Left cardiac atrium (tissue), 4 donors: ENCODE data around the gene ZFAND2A. TPM values are rescaled to one million over a fixed set of nuclear protein-coding genes. Genes with fewer than 3 reads are reported as not detected.
"Not testable (repeated sequence)": the region's sequence is repeated elsewhere in the genome, so short reads cannot be mapped to it uniquely, and the experiment has no call there.

Experiments used
- ATAC-seq, 2 donors: fragments of 200-7000 bp; cut with Tn5 transposase; one replicate each; pipeline ENCODE4 v1.9.1; 2020; ENCODE audit warnings: mild to moderate bottlenecking in 2 of 2, moderate library complexity in 2 of 2
- DNase-seq: peaks from one replicate; pipeline ENCODE4 v3.0.0-alpha.2; 2020
- intact Hi-C, 2 donors: fragments of 100-400 bp; cut with DNase I; formaldehyde crosslinking; loops; one replicate each; pipeline versions ENCODE4 v1.14.1 to v1.15.1; 2022 to 2023
- total RNA-seq, 2 donors: library from RNA; stranded (reverse); fragmentation: NEBNext Ultra II Directional; extraction: Animal tissue kit (Norgen Biotek cat#: 25700); gene quantifications; one replicate each; pipeline ENCODE4 v1.2.1, GENCODE V29; 2021
- donor health status: DM: no; HTN: yes; CAD: no.
- donor health status: DM: no; HTN: yes; CAD: no; lungs with severe emphysema.
- donor health status: DM: yes; HTN: yes; CAD: no.
- donor health status: Dilated cardiomyopathy.

The ZFAND2A gene
- total RNA-seq, 2 donors from 2014 or later, result 9.8 to 16.7 TPM

DNA sequence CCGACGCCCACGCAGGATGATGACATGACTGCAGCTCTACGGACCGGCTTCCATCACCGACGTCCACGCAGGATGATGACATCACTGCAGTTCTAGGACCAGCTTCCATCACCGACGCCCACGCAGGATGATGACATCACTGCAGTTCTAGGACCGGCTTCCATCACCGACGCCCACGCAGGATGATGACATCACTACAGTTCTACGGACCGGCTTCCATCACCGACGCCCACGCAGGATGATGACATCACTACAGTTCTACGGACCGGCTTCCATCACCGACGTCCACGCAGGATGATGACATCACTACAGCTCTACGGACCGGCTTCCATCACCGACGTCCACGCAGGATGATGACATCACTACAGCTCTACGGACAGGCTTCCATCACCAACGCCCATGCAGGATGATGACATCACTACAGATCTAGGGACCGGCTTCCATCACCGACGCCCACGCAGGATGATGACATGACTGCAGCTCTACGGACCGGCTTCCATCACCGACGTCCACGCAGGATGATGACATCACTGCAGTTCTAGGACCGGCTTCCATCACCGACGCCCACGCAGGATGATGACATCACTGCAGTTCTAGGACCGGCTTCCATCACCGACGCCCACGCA is 43.5 kb downstream of the ZFAND2A start:
- DNase-seq, intact Hi-C loops, ATAC-seq: not testable (repeated sequence)

DNA sequence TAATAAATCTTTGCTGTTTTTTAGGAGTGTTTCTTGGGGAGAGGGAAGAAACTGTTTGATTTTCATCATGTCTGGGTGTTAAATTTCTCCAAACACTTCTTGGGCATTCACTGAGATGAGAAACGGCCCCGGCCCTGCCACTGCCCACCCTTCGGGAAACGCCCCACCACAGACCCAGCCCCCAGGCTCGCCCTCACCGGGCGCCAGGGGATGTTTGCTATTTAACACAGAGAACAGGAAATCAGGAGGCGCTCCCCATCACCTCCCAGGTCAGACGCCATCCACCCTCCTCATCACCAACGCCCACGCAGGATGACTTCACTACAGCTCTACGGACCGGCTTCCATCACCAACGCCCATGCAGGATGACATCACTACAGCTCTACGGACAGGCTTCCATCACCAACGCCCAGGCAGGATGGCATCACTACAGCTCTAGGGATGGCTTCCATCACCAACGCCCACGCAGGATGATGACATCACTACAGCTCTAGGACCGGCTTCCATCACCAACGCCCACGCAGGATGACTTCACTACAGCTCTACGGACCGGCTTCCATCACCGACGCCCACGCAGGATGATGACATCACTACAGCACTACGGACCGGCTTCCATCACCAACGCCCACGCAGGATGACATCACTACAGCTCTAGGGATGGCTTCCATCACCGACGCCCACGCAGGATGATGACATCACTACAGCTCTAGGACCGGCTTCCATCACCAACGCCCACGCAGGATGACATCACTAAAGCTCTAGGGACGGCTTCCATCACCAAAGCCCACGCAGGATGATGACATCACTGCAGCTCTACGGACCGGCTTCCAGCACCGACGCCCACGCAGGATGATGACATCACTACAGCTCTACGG is 44.6 kb downstream of the ZFAND2A start:
- intact Hi-C loops, ATAC-seq: not testable (repeated sequence)
- peak; percentile 7 for DNase-seq

DNA sequence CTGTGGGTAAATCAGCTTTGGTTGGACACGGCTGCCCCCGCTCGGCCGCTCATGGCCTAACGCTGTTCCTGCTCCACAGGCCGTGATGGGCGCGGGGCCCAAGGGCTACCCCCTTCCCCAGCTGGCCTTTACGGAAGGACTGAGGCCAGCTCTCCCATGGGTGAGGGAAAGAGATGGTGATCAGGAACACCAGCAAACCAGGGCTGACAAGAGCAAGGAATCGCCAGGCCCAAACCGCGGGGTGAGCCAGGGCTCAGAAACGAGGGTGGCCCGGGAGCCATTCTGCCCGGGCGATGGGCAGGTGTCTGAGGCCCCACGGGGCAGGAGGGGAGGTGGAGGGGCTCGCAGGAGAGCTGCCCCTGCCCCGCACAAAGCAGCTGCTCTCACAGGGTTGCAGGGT is 45.5 kb downstream of the ZFAND2A start:
- ATAC-seq (no peak), DNase-seq (peak; percentile 5)
- intact Hi-C loops, result no loop called here

DNA sequence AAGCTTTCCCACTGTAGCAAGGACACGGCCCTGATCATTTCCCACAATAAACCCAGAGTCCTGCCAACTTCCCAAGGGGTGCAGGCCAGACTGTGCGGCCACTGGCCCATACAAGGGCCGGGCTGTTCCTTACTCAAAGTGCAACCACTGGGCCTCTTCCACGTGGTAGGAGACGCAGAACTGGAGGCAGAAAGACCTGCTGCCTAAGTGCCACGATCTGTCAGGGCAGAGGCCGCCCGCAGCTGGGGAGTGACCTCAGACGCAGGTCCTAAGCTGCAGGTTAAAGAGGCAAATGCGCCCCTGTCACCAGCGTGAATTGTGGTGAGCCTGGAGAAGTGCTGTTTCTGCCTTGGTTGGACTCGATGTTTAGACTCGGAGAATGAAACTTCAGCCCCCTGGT is 45.9 kb downstream of the ZFAND2A start:
- peak; percentile 7 for DNase-seq
- intact Hi-C loops, result no loop called here
- no peak for ATAC-seq

DNA sequence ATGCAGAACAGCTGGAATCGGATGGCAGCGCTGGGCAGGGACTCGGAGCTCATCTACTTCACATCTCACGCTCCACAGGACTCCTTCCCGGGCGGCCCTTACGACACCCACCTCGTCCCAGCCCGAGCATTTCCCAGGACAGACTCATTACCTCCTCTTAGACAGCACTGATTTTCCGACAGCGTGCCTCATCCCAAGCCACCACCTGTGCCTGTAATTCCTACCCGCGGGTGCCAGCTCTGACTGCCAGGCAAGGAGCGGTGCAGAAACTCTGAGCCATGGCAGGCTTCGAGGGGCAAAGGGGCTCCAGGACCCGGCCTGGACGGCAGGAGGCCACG is 46.5 kb downstream of the ZFAND2A start:
- no peak for DNase-seq
- intact Hi-C loops, result no loop called here
- no peak for ATAC-seq

DNA sequence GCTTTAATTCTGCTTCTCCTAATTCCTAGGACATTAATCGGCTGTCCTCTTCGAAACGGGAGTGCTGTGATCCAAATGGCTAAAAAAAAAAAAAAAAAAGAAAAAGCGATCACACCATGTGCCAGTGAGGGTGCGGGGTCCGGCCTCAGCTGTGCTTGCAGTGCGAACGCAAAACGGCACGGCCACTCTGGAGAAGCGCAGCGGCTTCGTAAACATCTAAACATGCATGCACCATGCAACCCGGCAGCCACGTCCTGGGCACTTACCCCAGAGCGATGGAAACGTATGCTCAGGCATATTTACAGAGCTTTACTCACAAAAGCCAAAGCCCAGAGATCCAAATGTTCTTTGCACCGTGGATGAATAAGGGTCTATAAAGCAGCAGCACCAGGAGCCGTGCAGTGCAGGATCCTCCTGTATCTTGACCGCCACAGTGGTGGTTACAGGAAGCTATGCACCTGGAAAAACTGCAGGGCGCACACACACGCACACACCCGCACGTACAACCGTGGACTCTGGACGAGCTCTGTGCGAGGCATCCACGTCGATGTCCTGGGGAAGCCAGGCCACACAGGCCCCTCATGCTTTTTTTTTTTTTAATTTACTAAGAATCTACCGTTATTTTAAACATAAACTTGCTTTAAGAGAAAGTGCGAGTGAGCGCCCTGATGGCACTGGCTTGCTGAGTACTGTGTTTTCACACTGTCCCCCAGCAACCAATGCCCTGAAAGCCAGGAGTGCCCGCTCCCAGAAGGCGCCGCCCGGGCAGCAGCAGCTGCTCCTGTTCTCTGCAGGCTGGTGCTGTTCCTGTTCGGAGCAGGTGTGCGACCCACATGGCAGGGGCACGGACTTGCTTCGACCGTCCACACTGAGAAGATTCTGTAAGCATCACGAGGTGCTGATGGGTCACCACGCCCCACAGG is 47.1 kb downstream of the ZFAND2A start:
- ATAC-seq (no peak), DNase-seq (no peak)
- intact Hi-C loops, result no loop called here

DNA sequence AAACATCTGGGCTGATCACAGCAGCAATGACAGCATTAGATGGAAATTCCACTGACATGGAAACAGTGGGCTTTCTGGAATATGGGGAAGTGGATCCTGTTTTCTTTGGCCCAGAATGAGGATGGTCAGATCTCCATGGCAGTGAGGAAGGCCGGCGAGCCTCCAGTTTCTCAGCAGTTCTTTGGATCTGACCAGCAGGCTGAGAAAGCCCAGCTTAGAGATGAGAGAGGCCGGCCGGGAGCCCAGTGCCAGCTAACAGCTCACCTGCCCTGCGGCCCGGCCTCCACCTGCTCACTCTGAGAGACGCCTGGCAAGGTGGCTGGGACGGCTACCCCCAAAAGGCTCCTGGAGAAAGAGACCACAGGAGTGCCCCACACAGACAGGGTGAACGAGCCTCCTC is 47.9 kb downstream of the ZFAND2A start:
- intact Hi-C loops, result no loop called here
- DNase-seq (no peak), ATAC-seq (peak; percentile 62 to 63)

DNA sequence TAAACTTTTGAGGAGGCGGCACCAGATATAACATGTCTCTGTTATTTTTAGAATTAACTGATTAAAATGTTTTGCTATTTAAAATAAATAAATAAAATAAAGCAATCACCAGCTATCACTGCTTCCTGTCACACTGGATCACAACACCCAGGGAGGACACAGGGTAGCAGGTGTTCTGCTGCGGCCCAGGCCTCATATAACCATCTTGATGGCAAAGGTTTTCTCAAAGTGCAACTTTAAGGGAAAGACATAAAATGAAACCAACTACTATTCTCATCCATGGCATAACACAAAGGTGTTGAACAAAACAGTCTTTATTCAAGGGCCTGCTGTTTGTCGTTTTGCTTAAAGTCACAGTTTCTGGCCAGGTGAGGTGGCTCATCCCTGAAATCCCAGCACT is 48.8 kb downstream of the ZFAND2A start:
- DNase-seq (no peak), ATAC-seq (no peak)
- intact Hi-C loops, result no loop called here

DNA sequence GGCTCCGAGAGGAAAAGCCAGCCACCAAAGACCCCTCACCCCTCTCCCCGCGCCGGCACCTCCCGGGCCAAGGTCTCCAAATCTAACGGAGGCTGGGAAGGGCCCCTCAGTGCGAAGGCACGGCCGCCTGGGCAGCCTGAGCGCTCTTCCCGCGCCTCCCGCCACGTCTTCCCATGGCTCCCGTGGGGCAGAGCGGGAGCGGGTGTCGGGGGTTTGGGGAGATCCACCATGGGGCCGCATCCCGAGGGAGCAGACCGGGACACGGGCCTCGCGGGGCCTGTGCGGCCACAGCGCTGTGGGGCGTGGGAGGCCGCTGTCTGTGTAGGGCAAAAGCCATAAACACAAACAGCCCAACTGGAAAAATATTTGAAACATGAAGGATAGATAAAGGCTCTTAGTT is 49.6 kb downstream of the ZFAND2A start:
- no peak for ATAC-seq
- DNase-seq, result no peak
- intact Hi-C loops, result no loop called here

DNA sequence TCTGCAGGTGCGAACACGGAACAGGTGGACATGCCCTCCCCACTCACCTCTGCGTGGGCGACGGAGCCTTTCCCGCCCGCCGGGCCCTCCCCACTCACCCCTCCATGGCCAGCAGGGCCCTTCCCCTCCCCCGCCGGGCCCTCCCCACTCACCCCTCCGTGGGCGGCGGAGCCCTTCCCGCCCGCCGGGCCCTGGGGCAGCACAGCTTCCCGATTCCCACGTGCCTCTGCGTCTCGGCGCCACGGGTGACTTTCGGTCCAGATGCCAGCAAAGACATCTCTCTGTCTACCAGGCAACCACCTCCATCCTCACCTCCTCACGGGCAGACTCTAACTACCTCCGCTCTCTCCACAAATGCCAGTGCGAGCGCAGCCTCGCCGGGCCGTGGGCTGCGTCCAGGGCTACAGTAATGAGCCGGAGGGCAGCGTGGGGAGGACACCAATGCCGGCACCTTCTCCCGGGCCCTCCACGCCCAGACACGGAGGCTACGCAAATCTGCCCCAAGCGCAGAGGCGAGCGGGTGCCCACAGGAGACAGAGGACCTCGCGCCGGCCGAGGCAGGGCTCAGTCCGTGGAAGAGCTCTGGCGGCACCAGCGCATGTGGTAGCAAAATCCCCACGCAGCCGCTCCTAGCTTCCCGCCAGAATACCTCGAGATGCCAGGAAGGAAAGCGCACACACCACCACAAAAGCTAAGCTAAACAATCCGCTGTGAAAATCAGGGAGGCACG is 50.2 kb downstream of the ZFAND2A start:
- ATAC-seq (no peak), DNase-seq (no peak)
- intact Hi-C loops, result no loop called here

DNA sequence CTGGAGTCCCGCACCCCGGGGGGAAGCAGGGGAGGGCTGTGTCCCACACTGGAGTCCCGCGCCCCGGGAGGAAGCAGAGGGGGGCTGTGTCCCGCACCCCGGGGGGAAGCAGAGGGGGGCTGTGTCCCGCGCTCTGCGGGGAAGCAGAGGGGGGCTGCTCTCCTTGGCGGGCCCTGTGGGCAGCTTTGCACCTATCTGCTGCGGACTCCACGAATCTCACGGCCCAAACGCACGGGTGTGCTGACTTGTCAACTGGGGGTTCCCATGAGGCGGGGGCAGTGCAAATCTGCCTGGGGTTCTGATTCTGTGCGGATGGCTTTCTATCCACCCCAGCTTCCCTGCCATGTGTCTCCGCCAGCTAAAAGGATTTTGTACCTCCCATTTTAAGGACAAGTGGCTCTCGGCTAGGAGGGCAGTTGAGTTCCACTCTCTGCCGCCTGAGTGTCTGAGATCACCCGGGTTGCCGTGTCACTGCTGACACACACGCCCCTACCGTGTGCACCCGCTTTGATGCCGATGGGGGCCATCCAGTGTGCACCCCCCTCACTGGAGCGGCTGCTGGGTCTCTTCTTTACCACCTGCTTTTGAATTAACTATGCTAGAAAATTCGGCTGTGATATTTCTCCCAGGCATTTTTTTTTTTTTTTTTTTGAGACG is 51.6 kb downstream of the ZFAND2A start:
- intact Hi-C loops, result no loop called here
- DNase-seq (no peak), ATAC-seq (no peak)

DNA sequence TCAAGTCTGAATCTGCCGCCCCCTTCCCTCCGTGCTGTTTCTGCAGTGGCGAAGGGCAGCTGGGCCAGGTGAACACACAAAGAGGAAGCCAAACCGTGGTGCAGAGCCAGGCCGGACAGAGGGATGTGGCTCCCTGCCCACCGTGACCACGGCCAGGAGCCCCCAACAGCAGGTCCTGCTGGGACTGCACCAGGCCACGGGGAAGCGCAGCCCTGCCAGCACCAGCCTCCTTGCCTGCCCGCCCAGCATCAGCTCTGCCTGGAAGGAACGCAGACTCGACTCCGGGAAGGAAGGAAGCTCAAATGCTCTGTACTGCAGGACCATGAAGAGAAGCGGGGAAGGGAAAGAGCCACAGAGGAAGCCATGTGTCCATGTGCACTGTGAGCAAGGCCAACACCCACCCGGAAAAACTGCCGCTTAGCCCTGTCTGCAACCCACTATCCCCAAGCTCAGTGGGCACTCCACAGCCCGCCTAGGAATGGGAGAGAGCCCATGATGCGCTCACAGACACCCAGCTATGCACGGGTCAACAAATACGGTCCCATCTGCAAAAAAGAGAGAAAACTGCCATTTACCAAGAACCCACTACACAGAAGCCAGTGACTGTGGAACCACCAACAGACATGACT is 53.1 kb downstream of the ZFAND2A start:
- ATAC-seq (no peak), DNase-seq (no peak)
- intact Hi-C loops, result no loop called here

DNA sequence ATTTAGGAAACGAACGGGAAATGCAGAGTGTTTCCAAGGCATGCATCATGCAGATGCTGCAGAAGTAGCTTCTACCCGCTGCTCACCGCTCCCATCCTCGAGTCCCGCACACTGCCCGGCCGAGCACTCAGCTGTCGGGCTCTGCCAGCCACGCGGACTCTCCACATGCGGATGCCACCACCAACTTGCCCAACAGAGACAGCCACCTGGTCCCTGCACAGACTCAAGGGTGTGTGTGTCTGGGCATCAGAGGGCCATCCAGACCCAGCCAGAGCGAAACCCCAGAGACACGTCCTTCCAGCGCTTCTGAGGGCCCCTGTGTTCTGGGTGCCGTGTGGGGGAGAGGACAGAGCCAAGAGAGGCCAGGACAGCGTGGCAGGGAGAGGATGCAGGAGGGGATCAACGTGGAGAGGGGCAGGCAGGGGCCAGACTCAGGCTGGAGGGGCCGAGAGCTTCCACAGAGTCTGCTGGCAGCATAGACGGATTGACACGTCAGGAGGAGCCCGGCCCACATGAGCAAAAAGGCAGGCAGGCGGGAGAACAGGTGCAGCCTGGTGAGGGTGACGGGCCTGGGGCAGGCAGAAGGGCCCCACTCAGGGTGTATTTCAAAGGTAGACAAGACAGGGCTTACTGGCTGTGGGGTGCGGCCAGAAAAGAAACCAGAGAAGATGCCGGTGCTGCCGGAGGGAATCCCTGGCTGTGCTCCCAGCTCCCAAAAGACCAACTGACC is 53.8 kb downstream of the ZFAND2A start:
- intact Hi-C loops, result no loop called here
- DNase-seq, result no peak

DNA sequence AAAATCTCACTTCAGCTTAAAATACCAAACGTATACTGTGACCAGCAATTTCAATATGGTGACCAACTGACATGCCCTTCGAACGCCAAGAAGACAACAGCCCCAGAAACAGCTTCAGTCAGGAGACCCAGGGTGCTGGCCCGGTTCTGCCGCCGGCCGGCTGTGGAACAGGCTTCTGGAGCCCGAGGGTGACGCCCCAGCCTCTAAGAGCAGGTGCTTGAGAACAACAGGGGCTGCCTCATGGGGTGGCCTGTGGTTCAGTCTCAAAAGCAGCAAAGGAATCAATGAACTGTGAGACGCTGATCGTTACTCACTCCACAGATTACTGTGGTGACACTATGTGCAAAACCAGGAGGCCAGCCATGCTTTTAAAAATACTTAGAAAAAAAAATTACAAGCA is 54.8 kb downstream of the ZFAND2A start:
- intact Hi-C loops, result no loop called here
- no peak for DNase-seq
- no peak for ATAC-seq

More for the DNA sequence above, 53.8 kb downstream of the ZFAND2A start:
- ATAC-seq, result no peak

DNA sequence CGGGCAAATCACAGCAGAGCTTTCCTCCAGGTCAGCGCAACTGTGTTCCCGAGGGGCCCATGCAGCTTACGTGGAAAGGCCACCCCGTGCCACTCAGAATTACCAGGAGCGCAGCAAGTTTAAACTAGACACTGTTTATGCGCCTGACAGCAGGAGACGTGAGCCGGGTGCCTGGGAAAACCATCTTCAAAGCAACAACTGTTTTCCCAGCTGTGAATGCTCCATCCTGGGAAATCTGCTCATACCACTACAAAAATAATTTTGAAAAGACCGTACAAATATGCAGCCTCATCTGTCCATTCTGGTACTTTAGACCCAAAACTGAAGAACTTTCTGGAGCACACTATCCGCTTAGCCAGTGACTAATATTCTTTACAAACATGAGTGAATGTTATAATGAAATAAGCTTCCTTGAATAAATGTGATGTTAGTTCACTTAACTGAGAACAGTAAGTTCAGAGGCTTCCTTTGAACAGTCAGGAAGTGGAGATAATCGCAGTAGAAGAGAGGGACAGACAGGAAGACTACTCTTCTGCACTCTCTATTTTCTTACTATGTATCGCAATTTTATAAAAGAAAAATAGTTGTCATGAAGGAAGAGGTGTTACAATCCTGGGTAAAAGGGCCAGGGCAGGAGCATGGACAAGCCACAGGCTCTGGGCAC is 55.3 kb downstream of the ZFAND2A start:
- DNase-seq, result no peak
- ATAC-seq, result no peak
- intact Hi-C loops, result no loop called here

DNA sequence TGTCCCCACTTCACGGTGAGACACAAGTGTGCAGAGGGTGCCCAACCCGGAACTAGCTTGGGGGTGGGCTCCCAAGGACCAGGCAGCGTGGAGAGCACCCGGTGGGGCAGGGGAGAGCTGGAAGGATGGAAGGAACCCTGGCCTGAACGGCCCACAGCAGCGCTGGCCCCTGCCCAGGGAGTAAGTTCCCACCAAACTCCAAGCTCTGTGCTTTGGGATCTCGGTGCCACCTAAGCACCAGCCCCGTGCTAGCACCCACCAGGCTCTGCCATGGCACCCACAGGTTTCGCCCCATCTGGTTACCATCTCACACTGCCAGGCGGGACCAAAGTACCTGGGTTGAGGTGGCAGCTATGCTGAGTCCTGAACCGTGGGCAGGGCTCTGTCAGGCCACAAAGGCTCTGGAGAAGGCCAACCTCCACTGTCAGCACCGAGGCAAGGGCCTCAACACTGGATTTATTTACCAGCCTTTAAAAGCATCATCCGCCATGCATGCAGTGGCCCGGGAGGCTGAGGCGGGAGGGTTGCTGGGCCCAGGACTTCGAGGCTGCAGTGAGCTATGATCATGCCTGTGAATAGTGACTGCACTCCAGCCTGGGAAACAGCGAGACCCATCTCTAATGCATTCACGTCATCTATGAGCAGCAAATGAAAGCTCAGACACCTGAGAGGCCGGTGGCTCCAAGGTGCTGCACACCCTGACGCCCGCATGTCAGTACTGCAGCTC is 56.0 kb downstream of the ZFAND2A start:
- no peak for ATAC-seq
- no peak for DNase-seq
- intact Hi-C loops, result no loop called here
